Parathyroid adenoma (tissue), 2 donors: ENCODE data around the gene IFT81.

ENCODE experiments used
- H2AFZ ChIP-seq: fragments of 300-600 bp; sonication (generic); one replicate; pipeline ENCODE4 v1.7.0; 2017; ENCODE audit warnings: antibody characterized with exemption, mild to moderate bottlenecking
- H3K27ac ChIP-seq: fragments of 300-600 bp; sonication (generic); one replicate; pipeline ENCODE4 v1.7.0; 2017
- H3K27me3 ChIP-seq: fragments of 300-600 bp; sonication (generic); one replicate; pipeline ENCODE4 v1.7.0; 2017; ENCODE audit warnings: low read length; ENCODE audit not compliant: control insufficient read depth, insufficient read depth
- H3K36me3 ChIP-seq: fragments of 300-600 bp; sonication (generic); one replicate; pipeline ENCODE4 v1.7.0; 2017; ENCODE audit warnings: low read length; ENCODE audit not compliant: control insufficient read depth, insufficient read depth
- H3K4me1 ChIP-seq: fragments of 300-600 bp; sonication (generic); one replicate; pipeline ENCODE4 v1.7.0; 2017; ENCODE audit warnings: control low read depth
- H3K4me2 ChIP-seq: fragments of 300-600 bp; sonication (generic); one replicate; pipeline ENCODE4 v1.7.0; 2017; ENCODE audit warnings: low read length
- H3K4me3 ChIP-seq: fragments of 300-600 bp; sonication (generic); one replicate; pipeline ENCODE4 v1.7.0; 2017; ENCODE audit warnings: low read depth, low read length
- H3K79me2 ChIP-seq: fragments of 300-600 bp; sonication (generic); one replicate; pipeline ENCODE4 v1.7.0; 2017; ENCODE audit warnings: control low read depth
- H3K9ac ChIP-seq: fragments of 300-600 bp; sonication (generic); one replicate; pipeline ENCODE4 v1.7.0; 2017; ENCODE audit warnings: mild to moderate bottlenecking
- H3K9me3 ChIP-seq: fragments of 300-600 bp; sonication (generic); one replicate; pipeline ENCODE4 v1.7.0; 2017; ENCODE audit warnings: low read length; ENCODE audit not compliant: control insufficient read depth
- TF ChIP-seq, protein P1 (sequence below): fragments of 300-600 bp; sonication (generic); IDR thresholded peaks from one replicate; pipeline ENCODE4 v1.7.0; 2017; ENCODE audit warnings: antibody characterized with exemption, mild to moderate bottlenecking
- donor health status: primary hyperparathyroidism.

Gene IFT81

DNA sequence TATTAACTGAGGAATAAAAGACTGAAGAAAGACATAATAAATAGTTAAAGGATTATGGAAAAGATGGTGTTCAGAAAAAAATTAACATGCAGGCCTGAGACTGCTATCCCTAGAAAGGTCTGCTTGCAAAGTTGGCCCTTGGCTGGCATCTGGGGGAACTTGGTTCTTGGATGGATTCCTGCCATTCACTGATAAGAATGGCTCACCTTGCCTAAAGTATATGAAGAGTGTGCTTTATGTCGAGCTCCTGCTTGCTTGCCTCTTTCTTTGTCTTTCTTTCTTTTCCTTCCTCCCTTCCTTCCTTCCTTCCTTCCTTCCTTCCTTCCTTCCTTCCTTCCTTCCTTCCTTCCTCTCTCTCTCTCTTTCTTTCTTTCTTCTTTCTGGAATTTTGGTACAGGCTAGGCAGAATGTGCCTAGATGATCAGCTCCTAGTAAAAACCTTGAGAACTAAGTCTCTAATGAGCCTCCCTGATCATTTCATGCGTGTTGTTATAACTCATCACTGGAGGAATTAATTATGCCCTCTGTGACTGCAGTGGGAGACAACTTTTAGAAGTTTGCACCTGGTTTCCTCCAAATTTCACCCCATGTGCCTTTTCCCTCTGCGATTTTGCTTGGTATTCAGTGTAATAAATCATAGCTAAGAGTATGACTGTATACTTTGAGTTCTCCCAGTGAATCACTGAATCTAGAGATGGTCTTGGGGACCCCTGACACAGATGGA lies 44.7 kb downstream of the IFT81 start:
- no peak overlapping the region for H2AFZ ChIP-seq
- no peak overlapping the region for H3K9ac ChIP-seq
- H3K27me3 ChIP-seq: no peaks in the 10 kb centered on the region
- TF ChIP-seq, protein P1, sequence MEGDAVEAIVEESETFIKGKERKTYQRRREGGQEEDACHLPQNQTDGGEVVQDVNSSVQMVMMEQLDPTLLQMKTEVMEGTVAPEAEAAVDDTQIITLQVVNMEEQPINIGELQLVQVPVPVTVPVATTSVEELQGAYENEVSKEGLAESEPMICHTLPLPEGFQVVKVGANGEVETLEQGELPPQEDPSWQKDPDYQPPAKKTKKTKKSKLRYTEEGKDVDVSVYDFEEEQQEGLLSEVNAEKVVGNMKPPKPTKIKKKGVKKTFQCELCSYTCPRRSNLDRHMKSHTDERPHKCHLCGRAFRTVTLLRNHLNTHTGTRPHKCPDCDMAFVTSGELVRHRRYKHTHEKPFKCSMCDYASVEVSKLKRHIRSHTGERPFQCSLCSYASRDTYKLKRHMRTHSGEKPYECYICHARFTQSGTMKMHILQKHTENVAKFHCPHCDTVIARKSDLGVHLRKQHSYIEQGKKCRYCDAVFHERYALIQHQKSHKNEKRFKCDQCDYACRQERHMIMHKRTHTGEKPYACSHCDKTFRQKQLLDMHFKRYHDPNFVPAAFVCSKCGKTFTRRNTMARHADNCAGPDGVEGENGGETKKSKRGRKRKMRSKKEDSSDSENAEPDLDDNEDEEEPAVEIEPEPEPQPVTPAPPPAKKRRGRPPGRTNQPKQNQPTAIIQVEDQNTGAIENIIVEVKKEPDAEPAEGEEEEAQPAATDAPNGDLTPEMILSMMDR: no peak
- no peaks in the 10 kb centered on the region for H3K79me2 ChIP-seq
- no peak overlapping the region for H3K4me3 ChIP-seq
- H3K27ac ChIP-seq: no peak overlapping the region
- no peaks in the 10 kb centered on the region for H3K36me3 ChIP-seq
- H3K9me3 ChIP-seq: no peaks in the 10 kb centered on the region
- H3K4me2 ChIP-seq: no peak overlapping the region
- no peaks in the 10 kb centered on the region for H3K4me1 ChIP-seq

DNA sequence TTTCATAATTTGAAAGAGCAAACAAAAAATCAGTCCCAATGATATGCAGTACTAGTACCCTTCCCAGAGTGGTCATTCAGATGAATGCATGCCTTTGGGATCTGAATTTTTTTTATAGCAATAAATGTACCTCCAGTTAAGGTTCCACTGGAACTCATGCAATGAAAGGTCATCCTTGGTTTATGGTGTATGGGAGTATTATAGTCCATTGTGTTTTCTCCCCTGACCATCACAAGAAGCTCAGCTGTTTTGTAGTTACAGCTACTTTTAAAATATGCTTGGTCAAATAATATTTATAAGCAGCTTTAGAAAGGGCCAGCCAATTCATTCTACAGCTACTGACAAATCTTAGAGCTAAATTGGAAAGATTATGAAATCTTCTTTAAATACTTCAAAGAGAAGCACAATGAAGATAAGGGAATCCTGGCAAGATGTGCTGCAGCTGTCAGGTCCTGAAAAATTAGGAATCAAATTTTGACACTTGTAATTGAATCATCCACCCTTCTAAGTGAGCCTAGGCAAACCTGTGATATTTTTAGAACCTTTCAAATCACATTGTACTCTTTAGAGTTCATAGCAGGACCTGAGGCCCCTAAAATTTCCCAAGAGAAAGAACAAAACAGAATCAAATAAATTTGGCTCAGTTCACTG lies 46.5 kb downstream of the IFT81 start:
- Histone ChIP-seq H3K4me1 (no peaks in the 10 kb centered on the region), H3K27ac (no peak overlapping the region), H3K9ac (no peak overlapping the region), H3K4me3 (no peak overlapping the region), H3K36me3 (no peaks in the 10 kb centered on the region), H2AFZ (no peak overlapping the region), H3K4me2 (no peak overlapping the region), H3K79me2 (no peaks in the 10 kb centered on the region), H3K27me3 (no peaks in the 10 kb centered on the region), H3K9me3 (no peaks in the 10 kb centered on the region)
- TF ChIP-seq, protein P1: no peak

DNA sequence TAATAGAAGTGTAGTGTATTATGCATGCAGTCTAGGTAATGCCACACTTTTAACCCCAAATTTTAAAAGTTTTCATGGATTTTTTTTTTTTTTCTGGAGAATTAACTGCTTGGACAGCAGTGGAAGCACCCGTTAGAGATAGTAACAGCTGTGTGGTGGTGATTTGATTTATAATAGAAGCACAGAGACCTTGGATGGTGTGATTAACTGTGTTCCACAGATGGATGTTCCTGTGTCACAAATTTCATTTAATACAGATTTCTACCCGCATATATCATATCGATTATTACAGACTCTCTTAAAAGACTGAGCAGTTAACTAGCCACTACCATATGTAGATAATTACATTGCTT lies 47.0 kb downstream of the IFT81 start:
- Histone ChIP-seq H3K4me2 (no peak overlapping the region), H3K27me3 (no peaks in the 10 kb centered on the region), H3K27ac (no peak overlapping the region), H3K4me1 (no peaks in the 10 kb centered on the region), H3K4me3 (no peak overlapping the region), H3K9me3 (no peaks in the 10 kb centered on the region), H3K9ac (no peak overlapping the region), H3K36me3 (no peaks in the 10 kb centered on the region), H3K79me2 (no peaks in the 10 kb centered on the region), H2AFZ (no peak overlapping the region)
- TF ChIP-seq, protein P1: no peak

DNA sequence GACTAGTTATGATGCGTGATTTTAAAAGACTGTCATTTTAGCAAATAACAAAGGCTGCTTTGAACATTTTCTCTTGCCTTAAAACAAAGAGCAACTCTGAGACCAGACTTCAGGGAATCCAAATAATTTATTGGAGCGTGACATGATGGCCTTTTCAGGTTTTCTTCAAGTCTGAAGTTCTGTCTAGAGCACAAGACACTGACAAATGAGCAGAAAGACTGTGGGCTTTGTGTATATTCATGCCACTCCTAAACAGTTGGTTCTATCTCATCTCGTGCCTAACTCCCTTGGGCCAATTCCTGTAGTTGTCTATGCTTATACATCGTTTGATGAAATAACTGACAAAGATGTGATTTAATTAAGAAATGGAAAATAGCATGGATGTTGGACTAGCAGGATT lies 47.5 kb downstream of the IFT81 start:
- Histone ChIP-seq H3K27me3 (no peaks in the 10 kb centered on the region), H3K9me3 (no peaks in the 10 kb centered on the region), H3K27ac (no peak overlapping the region), H2AFZ (no peak overlapping the region), H3K4me2 (no peak overlapping the region), H3K4me3 (no peak overlapping the region), H3K79me2 (no peaks in the 10 kb centered on the region), H3K36me3 (no peaks in the 10 kb centered on the region), H3K9ac (no peak overlapping the region), H3K4me1 (no peaks in the 10 kb centered on the region)
- TF ChIP-seq, protein P1: no peak
